GM20000 (cell line): ENCODE results near the gene SORT1.

Experiments used
- DNase-seq: peaks from one replicate; pipeline ENCODE4 v3.0.0; 2012; ENCODE audit warnings: low spot score
- CTCF ChIP-seq: IDR thresholded peaks from 2 replicates; pipeline ENCODE4 v1.5.1; 2012; ENCODE audit warnings: mild to moderate bottlenecking, control low read depth; ENCODE audit errors: extremely low read depth, missing control alignments

The SORT1 gene

GRCh38 chr1:109371341-109371739 is 26.4 kb downstream of the SORT1 start:
- DNase-seq = no peak
- TF ChIP-seq CTCF = no peak

GRCh38 chr1:109370712-109371340 is 26.9 kb downstream of the SORT1 start:
- no peak for DNase-seq
- TF ChIP-seq CTCF = no peak

GRCh38 chr1:109369167-109369746 is 28.5 kb downstream of the SORT1 start:
- DNase-seq = no peak
- TF ChIP-seq CTCF = no peak

GRCh38 chr1:109368464-109368863 is 29.3 kb downstream of the SORT1 start:
- DNase-seq = no peak
- no peak for TF ChIP-seq CTCF

GRCh38 chr1:109367626-109368025 is 30.1 kb downstream of the SORT1 start:
- no peak for TF ChIP-seq CTCF
- DNase-seq = no peak

GRCh38 chr1:109365642-109366204 is 32.0 kb downstream of the SORT1 start:
- TF ChIP-seq CTCF = no peak
- no peak for DNase-seq

GRCh38 chr1:109361649-109362048 is 36.1 kb downstream of the SORT1 start:
- no peak for TF ChIP-seq CTCF
- no peak for DNase-seq
